ENCODE measurements around the gene G3BP2.

DNA sequence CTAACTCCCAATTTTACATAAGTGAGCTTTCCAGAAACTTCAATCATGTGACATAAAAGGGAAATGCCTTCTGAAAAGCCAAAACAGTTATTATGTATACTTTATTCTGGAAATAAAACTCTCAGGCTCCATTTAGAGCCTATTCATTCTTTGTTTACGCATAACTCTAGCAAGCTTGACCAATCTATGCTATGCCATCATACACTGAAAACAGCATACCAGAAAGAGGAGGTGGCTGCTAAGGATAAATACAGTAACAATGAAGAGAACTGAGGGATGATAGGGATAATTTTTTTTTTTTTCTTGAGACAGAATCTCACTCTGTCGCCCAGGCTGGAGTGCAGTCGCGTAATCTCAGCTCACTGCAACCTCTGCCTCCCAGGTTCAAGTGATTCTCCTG is 67.3 kb downstream of the G3BP2 start:
- TF ChIP-seq CTCF (conservative IDR thresholded peaks at IDR 0.05; ENCODE audit: low read length), result no peak
- no peak for TF ChIP-seq EZH2phosphoT487 (IDR thresholded peaks at IDR 0.05; ENCODE audit: borderline replicate concordance)
